GM21390 (cell line): ENCODE results near the gene SLC5A8.
A peak's percentile ranks its signal among the peaks of the same experiment; 100 is the strongest.
"Not testable (repeated sequence)": the region's sequence is repeated elsewhere in the genome, so short reads cannot be mapped to it uniquely, and the experiment has no call there.

Experiments
- ATAC-seq: cut with Tn5 transposase; IDR thresholded peaks from one replicate; pipeline ENCODE4 v1.9.1; 2021; ENCODE audit not compliant: unreplicated experiment

SLC5A8 gene

DNA sequence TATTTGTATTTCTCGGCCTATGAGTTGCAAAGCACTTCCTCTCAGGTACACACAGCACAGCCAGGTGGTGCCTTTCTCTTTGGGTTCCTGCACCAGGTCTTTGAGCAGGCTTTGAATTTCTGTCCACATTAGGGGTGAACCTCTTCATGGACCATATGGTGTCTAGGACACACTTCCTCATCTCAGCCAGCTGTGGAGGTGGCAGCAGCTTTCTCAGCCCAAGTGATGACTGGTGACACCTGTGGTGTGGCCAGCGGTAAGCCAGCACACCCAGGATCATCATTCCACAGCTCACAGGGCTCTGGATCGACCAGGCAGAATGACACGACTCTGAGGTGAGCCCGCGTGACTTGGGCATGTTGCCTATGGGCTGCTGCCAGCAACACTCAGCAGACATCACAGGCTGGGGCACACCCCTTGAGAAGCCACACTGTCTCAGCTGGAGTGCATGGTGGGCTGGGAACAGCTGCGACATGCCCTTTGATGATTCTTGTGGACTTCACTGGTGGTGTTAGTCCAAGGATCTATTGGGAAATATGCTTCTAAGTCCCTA is 36.8 kb downstream of the SLC5A8 start:
- ATAC-seq, result no peak

GRCh38 chr12:101172316-101172715 is 37.7 kb downstream of the SLC5A8 start:
- ATAC-seq, result no peak

- no peak for ATAC-seq
These were observed 42.0 kb downstream of the SLC5A8 start for GRCh38 chr12:101168001-101168400.

- ATAC-seq, result no peak
These were observed 43.2 kb downstream of the SLC5A8 start for GRCh38 chr12:101166866-101167265.

GRCh38 chr12:101165319-101165718 is 44.7 kb downstream of the SLC5A8 start:
- ATAC-seq, result no peak

DNA sequence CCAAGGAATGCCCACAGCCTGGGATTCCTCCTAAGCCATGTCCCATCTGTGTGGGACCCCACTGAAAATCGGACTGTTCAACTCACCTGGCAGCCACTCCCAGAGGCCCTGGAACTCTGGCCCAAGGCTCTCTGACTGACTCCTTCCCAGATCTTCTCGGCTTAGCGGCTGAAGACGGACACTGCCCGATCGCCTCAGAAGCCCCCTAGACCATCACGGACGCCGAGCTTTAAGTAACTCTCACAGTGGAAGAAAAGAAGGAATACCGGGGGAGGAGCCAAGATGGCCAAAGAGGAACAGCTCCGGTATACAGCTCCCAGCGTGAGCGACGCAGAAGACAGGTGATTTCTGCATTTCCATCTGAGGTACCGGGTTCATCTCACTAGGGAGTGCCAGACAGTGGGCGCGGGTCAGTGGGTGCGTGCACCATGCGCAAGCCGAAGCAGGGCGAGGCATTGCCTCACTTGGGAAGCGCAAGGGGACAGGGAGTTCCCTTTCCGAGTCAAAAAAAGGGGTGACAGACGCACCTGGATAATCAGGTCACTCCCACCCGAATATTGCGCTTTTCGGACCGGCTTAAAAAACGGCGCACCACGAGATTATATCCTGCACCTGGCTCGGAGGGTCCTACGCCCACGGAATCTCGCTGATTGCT is 64.1 kb downstream of the SLC5A8 start:
- ATAC-seq, result not testable (repeated sequence)

DNA sequence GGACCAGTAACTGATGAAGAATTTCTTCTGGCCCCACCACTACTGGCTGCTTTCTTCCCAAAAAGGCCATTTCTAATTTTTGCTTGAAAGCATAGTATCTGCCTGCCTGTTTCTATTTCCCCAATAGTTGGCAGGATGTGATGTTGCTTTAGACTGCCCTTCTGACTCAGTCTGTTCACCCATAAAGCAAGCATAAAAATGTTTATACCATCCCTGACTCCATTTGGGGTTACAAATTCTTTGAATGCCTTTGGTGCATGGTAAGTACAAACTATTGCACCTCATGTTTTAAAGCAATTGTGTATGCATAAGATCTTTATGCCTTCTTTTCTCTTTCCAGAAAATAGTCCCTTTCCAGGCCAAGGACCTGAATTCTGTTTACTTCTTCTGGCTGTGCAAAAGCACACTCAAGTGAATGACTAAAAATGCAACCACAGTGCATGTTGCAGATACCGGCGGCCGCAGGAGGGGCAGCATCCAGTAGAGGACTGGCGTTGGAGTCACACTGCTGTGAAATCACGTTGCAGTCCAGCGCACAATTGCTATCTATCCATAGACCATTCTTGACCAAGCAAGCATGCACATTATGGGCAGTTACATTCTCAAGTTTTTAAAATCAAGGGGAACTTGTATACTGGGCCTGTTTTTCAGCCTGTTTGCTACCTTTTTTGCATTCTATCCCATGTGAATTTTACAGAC is 82.4 kb downstream of the SLC5A8 start:
- ATAC-seq, result no peak

DNA sequence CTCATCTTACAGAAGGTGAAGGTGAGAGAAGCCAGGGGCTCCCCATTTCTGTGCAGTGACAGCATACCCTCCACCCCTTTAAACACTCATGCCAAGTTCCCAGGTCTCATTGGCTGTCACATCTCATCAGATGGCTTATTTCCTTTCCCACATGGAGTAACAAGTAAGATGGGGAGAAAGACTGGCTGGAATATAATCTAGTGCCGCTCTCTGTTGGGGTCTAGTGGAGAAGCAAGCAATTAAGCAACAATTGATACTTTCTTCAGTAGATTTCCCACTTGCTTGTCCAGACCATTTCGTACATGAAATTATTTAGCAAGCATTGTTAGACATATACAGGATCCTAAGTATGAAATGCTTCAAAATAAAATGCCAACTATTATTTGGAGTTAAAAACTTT is 92.2 kb downstream of the SLC5A8 start:
- no peak for ATAC-seq

GRCh38 chr12:101116911-101117310 is 93.1 kb downstream of the SLC5A8 start:
- no peak for ATAC-seq

DNA sequence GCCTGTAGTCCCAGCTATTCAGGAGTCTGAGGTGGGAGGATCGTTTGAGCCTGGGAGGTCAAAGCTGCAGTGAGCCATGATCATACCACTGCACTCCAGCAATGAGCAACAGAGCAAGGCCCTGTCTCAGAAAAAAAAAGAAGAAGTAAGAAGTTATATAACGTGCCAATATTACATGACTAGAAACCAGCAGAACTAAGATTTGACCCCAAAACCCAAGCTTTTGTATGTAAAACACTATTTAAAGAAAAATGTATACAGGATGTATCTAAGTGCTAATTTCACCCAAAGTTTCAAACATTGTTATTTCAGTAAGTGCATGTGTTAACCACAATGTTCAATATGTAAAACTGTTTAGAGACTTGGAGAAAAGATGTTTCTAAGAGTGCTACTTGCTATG is 94.7 kb downstream of the SLC5A8 start:
- peak; percentile 69 for ATAC-seq

GRCh38 chr12:101111441-101111840 is 98.6 kb downstream of the SLC5A8 start:
- ATAC-seq, result no peak

- no peak for ATAC-seq
These were observed 99.2 kb downstream of the SLC5A8 start for GRCh38 chr12:101110866-101111265.

DNA sequence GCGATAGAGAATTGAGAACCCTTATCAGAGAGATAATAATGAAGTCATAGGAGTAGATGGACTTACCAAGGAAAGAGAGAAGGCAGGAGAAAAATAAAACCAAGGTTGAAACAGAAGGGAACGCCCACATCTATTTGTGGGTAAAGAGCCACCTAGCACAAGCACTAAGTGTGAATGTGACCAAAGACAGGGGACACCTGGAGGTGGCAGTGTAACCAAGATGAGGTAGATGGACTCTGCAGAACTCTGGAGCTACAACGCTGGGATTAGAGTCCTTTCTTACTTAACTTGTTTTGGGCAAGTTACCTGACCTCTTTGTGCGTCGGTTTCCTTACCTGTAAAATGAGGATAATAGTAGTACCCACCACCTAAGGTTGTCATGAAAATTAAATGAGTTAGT is 101.9 kb downstream of the SLC5A8 start:
- ATAC-seq, result no peak

DNA sequence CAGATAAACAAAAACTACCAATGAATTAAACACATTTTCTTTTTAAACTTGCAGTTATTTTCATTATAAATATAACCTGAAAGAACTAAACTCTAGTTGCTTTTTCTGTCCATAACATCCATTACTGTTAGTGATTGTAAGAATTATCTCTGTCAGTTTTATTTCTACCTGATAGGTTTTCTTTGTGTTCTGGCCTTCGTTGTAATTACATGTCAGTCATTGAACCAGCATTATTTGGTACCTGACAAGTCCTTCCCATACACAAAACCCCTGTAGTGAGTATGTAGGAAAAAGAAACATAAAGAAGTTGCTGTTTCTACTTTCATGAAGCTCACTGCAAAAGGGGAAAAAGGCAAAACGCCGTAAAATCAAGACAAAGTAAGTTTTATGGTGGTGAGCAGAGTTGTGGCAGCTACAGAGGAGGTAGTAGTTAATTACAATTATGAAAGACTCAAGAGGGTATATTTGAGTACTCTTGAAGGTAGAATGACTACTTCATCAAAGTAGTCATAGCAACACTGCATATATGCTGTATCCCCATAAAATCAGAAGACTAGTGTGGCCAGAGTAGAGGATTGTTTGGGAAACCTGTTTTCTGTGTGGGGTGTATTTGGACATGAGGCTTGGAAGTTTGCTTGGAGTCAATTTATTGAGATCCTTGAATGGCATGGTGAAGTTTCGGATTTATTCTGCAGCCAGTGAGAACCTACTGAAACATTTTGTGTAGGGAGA is 102.8 kb downstream of the SLC5A8 start:
- ATAC-seq, result no peak
